ENCODE results near the gene CELF5.

- TF ChIP-seq EZH2phosphoT487 (IDR thresholded peaks at IDR 0.05; ENCODE audit: borderline replicate concordance) (no peak), REST (IDR thresholded peaks at IDR 0.05; ENCODE audit: low read depth) (no peak), CTCF (IDR thresholded peaks at IDR 0.05 in 2 of 3, conservative IDR thresholded peaks at IDR 0.05 in 1 of 3; ENCODE audit: borderline replicate concordance in 1 of 3, insufficient read depth in 1 of 3, low read depth in 2 of 3, low read length in 2 of 3) (no peak), POLR2AphosphoS5 (IDR thresholded peaks at IDR 0.05; ENCODE audit: low read depth, low read length) (no peak), POLR2A (IDR thresholded peaks at IDR 0.05; ENCODE audit: borderline replicate concordance, extremely low read depth, insufficient read depth, insufficient read length) (no peak), EZH2 (IDR thresholded peaks at IDR 0.05) (no peak)
Measured at GRCh38 chr19:3270902-3271301, 46.4 kb downstream of the CELF5 start.

Data from HCT116 (cell line).